ENCODE data around the gene HOXA11.

GRCh38 chr7:27229448-27229847, 44.4 kb upstream of the HOXA11 start:
- TF ChIP-seq RFX5 (IDR thresholded peaks at IDR 0.05; ENCODE audit: low read length): no peak
- no peak for TF ChIP-seq RAD21 (IDR thresholded peaks at IDR 0.05; ENCODE audit: low read length)
- TF ChIP-seq SMC3 (IDR thresholded peaks at IDR 0.05; ENCODE audit: low read depth, low read length): no peak
- no peak for TF ChIP-seq MXI1 (IDR thresholded peaks at IDR 0.05; ENCODE audit: low read depth, low read length)
- no peak for TF ChIP-seq JUND (IDR thresholded peaks at IDR 0.05)
- no peak for TF ChIP-seq CTCF (IDR thresholded peaks at IDR 0.05)
- no peak for TF ChIP-seq POLR2AphosphoS5 (IDR thresholded peaks at IDR 0.05; ENCODE audit: low read depth, low read length)
- TF ChIP-seq RCOR1 (IDR thresholded peaks at IDR 0.05; ENCODE audit: low read length): no peak
- no peak for TF ChIP-seq REST (IDR thresholded peaks at IDR 0.05; ENCODE audit: low read depth, low read length)
- TF ChIP-seq TAF1 (IDR thresholded peaks at IDR 0.05; ENCODE audit: borderline replicate concordance, low read depth, low read length): no peak
- TF ChIP-seq YY1 (IDR thresholded peaks at IDR 0.05; ENCODE audit: low read depth): no peak
- TF ChIP-seq CHD2 (IDR thresholded peaks at IDR 0.05; ENCODE audit: low read length, partially characterized antibody): no peak
- no peak for TF ChIP-seq RXRA (IDR thresholded peaks at IDR 0.05; ENCODE audit: borderline replicate concordance, low read depth)
